ENCODE data around the gene NPTXR.
"Not testable (repeated sequence)": the region's sequence is repeated elsewhere in the genome, so short reads cannot be mapped to it uniquely, and the experiment has no call there.

NPTXR gene

DNA sequence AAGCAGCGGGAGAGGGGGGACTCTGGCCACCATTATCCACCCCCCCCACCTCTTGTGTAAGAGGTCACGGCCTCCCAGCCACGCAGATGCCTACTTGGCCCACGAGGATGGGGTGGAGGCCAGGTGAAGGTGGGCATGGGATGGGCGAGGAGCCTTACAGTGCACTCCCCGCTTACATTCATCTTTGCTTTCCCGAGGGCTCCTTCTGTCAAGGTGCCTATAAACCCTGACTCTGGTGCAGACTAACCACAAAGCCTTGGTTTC is 13.1 kb downstream of the NPTXR start:
- DNase-seq (ENCODE audit: low read depth) = no peak

DNA sequence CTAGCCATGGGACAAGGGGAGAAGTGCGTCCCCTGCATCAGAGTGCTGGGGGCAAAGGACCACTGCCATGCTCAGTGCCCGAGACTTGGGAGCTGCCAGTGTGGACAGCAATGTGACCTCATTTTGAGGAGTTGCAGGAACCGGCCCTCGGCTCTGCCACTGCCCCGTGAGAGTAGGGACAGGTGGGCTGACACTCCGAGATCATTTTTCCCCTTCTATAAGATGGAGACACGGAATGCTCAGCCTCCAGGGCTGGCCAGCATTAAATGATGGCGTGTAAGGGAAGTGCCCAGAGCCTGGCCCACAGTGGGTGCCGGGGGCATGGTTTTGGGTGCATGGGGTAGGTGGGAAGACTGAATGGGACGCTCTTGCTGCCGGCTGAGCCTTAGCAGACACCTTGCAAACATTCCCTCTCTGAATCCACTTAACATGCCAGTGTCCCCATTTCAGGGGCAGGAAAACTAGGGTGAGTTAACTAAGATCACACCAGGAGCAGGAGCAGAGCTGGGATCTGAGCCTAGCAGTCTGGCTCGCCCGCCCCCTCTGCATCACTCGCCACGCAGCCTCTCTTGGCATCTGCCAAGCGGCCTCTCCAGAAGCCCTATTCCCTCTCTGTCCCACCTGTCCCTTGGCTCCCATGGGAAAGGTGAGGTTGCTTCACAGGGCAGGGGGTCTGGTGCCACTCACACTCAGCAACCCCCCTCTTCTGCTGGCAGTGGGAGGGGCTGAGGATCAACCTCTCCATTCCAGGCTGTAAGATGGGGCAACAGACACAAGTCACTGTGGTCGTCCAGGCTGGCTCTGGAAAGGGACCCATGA is 13.6 kb downstream of the NPTXR start:
- no peak for DNase-seq (ENCODE audit: low read depth)

DNA sequence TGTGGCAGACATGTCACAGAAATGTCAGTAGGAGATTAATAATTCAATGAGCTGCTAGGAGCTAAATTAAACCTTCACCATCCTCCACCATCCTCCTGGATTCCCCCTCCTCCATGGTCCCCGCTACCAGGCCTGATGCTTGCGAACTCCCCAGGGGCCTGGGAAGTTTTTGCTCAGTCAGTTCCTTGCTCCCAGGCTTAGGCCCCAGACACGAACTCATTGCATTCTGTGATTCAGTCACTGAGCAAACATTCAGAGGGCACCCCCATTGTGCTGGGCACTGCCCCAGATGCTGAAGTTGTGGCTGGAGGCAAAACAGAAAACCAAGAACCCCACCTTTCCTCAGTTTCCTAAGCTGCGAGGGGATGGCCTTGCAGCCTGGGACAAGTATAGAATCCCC is 14.3 kb downstream of the NPTXR start:
- DNase-seq (ENCODE audit: low read depth) = no peak

DNA sequence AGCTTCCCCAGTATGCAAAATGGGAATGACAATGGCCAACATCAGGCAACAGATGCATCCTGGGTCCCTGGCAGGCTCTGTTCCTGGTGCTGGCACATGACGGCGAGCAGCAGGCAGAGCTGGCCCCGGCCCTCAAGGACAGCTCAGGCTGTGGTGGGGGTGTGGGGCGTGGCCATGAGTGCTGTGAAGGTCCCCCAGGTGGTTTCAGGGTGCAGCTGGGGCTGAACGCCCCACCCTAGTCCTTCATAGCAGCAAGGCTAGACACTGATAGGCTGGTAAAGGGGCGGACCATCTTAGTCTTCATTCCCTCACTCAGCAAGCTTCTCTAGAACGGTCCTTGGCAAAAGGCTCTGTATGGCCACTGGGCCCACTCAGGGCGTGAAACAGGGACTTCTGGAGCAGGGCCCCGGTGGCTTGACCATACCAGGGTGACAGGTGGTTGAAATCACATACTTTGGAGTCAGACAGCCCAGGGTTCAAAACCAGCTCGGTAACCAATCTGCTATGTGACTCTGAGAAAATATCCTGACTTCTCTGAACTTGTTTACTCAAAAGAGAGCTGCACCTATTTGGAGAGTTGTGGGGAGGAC is 15.1 kb downstream of the NPTXR start:
- DNase-seq (ENCODE audit: low read depth) = no peak

DNA sequence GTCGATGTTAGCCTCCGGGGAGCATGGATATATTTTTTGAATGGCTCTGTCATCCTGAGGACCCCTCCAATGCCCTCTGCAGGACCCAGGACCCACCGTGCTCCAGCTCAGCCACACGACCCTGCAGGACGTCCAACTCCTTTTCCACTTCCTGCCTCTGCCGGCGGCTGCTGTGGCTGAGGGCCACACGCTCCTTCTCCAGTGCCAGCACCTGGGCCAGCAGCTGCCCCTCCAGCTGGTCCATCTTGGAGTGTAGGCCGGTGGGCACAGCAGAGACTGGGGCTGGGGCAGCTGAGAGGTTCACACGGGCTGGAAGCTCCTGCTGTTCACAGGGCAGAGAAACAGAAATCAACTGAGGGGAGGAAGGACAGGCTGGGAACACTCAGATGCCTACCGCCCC is 15.6 kb downstream of the NPTXR start:
- DNase-seq (ENCODE audit: low read depth) = no peak

DNA sequence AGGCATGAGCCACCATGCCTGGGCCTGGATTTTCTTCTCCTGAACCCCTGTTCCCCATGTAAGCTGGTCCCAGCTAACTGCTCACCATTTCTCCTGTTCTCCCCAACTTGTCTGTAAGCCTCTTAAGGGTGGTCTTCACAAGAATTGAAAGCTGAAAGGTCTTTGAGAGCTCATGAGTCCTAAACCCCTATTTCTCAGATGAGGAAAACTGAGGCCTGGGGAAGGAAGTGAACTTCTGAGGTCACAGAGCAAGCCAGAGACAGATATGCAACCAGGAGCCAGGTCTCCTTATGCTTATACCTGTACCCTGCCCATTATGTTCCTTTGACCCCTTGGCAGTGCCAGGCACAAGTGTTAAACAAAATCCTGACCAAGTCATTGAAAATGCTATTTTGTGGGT is 16.3 kb downstream of the NPTXR start:
- no peak for DNase-seq (ENCODE audit: low read depth)

DNA sequence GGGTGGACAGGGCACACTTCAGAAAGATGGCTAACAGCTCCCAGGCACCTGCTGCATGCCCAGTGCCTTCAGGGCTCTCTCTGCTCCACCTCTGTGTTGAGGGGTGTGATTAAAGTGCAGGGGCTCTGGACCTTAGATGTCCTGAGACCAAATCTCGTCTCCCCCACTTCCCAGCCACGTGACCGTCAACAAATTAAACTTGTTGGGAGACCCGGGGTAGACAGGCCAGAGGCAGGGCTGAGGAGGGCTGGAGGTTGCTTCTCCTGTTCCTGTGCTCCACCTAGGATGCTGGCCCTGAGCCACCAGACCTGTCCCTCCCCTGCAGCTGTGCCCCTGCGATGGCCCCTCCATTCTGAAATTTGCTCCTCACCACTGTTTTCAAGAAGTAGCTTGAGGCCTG is 17.0 kb downstream of the NPTXR start:
- no peak for DNase-seq (ENCODE audit: low read depth)

DNA sequence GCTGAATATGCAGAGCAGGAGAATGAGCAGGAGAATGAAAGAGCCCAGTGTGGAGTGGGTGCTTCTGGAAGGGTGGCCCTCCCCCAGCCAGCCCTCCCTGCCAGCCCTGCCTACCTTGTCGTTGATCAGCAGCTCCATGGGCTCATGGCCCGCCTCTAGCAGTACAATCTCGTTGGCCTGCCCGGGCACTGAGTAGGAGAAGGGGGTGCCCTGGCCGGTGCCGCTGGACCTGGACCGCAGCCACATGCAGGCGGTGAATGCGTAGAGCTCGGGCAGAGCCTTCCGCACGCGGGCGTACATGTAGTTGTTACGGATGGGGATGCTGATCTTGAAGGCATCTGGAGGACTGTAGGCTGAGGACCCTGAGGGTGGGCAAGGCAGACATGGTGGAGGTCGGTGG is 17.4 kb downstream of the NPTXR start:
- DNase-seq (ENCODE audit: low read depth) = no peak

DNA sequence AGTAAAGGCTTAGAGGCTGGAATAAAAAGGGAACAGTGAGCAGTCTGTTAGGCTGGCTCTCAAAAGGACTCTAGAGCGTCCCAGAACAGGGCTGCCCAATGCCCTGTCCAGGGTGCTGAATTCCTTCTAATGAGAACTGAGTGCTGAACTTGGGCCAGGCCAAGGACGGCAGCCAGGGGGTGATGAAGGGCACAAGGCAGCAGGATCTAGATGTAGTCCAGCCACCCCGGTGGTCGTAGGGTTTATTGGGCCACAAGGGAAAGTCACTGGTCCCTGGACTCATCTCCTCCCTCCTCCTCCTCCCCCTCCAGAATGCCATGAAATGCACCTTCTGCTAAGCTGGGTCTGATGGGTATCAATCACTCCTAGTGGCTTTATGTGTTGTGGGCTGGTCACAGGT is 19.2 kb downstream of the NPTXR start:
- no peak for DNase-seq (ENCODE audit: low read depth)

DNA sequence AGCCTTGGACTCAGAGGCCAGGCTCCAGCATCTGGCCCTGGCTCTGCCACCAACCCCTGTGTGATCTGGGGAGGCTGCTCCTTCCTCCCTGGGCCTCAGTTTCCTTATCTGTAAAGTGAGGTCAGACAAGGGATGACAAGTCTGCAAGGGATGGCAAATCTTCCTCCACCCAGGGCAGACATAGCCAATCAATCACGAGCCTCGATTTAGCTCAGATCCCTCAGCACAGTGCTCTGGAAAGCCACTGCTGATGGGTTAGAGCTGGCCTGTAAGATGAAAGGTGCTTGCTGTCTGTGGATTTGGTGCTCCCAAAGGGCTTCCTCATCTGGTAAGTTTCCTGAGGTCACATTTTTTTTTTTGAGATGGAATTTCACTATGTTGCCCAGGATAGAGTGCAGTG is 20.2 kb downstream of the NPTXR start:
- no peak for DNase-seq (ENCODE audit: low read depth)

DNA sequence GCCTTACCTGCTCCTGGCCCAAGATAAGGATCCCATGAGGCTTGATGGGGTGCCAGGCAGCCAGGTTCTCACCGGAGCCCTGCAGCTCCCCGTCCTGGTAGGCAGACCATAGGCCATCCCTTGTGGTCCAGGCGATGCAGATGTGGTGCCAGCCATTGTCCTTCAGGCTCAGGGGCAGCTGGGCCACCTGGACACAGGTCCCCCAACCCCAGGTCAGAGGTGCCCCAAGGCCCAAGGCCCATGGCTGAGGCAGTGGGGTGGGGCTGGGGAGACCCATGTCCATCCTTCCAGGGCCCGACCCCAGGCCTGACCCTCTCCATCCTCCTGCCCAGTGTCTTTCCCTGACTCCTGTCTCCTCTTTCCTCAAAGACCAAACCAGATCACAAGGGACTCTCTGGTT is 20.8 kb downstream of the NPTXR start:
- no peak for DNase-seq (ENCODE audit: low read depth)

DNA sequence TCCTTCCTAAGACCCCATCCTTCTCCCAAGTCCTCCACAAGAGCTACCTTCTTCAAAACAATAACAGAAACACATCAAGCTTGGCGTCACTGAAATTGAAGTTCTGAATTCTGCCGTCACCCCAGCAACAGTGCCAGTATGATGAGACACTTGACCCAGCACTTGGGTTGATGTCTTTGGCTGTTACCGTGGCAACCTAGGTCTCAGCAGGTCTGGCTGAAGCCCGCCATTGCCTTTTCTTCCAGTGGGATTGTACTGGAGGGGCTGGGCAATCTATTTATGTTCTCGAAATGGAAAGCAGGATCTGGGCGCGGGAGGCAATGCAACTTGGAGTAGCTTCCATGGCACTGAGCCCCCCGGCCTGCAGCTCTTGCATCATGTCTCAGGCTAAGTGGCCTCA is 23.8 kb downstream of the NPTXR start:
- DNase-seq (ENCODE audit: low read depth) = no peak

DNA sequence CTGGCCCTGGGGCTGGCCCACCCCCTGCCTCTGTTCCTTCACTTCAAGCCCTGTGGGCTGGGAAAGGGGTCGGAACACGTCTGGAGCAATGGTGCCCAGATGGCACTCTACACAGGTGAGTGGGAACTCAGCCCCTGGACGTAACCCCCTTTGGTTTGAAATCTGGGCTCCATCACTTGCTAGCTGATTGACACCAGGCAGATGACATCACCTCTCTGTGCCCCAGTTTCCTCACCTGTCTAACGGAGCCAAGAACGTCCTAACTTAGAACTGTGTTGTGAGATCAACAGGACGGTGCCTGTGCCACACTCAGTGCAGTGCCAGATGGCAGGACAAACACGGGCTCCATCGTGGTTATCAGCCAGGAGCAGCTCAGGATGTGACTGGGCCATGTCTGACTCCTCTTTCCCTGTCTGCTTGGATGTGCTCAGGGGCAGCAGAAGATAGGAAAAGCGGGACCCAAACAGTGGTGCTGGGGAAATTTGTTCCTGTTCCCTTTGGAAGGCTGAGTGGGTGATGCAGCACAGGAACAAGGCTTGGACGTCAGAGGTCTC is 24.4 kb downstream of the NPTXR start:
- no peak for DNase-seq (ENCODE audit: low read depth)

DNA sequence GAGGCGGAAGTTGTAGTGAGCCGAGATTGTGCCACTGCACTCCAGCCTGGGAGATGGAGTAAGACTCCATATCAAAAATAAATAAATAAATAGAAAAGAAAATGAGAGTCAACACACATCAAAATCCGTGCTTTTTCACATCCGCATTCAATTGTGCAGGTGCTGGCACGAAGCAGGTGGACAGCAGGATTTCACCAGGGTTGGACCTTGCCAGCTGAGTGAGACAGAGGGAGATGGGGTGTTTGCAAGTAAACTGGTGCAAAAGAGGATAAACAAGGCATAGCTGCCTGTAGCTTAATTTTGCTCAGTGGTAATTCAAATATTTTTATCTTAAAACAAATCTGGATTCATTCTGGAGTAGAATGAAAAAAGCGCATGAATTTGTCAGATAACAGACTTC is 26.6 kb downstream of the NPTXR start:
- DNase-seq (ENCODE audit: low read depth) = no peak

DNA sequence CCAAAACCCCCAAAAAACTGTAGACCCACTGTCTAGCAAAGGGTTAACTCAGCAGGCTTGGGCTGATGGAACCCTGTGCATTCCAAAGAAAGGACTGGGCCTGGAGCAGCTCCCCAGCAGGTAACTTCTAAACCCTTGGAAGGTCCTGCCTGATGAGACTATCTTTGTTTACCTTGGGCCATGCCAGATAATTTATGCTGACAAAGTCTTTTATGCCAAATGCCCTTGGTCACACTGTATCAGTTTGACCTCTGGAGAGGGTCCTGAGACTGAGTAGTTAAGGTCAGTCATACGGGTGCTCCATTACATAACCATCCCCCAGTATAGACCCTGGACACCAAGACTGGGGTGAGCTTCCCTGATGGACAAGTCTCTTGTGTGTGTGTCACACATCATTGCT is 28.0 kb downstream of the NPTXR start:
- DNase-seq (ENCODE audit: low read depth) = no peak

DNA sequence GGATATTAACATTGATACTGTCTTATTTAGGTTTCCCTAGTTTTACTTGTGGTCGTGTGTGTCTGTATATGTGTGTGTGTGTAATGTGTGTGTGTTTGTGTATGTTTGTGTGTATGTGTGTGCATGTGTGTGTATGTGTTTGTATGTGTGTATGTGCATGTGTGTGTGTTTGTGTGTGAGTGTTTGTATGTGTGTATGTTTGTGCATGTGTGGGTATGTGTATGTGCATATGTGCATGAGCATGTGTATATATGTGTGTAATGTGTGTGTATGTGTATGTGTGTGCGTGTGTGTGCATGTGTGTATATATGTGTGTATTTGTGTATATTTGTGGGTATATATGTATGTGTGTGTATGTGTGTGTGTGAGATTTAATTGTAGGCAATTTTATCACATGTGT is 32.6 kb downstream of the NPTXR start:
- DNase-seq (ENCODE audit: low read depth) = no peak

DNA sequence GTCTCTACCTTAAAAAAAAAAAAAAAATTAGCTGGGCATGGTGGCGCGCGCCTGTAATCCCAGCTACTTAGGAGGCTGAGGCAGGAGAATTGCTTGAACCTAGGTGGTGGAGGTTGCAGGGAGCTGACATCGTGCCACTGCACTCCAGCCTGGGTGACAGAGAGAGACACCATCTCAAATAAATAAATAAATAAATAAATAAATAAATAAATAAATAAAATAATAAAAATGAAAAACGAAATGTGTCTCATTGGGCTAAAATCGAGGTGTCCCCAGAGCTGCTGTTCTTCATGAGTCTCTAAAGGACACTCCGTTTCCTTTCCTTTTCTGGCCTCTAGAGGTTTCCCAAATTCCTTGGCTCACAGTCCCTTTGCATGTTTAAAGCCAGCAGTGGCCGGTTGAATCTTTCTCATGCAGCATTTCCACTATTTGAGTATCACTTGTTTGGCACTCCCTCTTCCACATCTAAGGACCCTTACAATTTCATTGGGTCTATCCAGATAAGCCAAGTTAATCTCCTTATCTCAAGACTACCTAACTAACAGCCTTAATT is 38.7 kb downstream of the NPTXR start:
- DNase-seq (ENCODE audit: low read depth) = not testable (repeated sequence)

DNA sequence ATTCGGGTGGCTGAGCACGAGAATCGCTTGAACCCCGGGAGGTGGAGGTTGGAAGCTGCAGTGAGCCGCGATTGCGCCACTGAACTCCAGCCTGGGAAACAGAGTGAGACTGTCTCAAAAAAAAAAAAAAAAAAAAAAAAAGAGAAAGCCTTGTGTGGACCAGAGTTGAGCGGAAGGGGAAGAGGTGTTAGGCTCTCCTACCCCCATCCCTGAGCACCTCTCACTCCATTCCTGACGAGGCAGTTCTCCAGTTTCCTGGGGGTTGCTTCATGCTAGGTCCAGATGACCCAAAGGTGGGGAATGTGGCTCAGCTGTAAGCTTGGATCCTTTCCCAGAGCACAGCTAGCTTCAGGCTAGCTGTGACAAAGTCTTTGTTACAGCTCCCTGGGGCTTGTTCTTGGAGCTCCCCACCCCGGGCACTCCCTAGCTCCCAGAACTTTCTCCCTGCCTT is 41.1 kb downstream of the NPTXR start:
- no peak for DNase-seq (ENCODE audit: low read depth)

DNA sequence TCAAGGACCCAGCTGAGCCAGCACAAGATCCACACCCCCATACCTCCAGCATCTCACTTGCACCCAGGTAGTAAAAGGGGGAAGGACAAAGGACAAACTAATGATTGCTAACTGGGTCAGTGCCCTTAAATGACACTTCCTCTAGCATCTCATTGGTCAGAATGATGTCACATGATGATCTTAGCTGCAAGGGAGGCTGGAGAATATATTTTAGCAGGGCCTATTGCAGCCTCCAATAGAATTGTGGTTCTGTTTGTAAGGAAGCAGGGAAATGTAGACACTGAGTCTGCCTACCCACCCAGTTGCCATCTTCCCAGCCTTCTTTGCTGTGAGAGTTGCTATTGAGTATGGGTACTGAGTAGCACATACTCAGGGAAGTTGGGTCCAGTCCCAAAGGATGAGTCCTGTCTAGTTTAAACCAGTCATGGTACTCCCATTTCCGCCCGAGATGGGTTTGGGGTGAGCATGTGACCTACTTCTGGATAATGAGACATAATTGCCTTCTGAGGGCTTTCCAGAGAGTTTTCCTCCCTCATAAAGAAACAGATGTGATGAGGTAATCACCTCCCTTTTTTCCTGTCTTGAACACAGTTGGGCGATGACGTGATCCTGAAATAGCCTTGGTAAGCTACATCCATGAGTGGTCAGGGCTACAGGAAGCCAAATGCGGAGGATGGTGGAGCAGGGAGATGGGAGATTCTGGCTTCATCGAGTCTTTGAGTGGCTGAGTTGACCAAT is 44.4 kb downstream of the NPTXR start:
- DNase-seq (ENCODE audit: low read depth) = no peak

DNA sequence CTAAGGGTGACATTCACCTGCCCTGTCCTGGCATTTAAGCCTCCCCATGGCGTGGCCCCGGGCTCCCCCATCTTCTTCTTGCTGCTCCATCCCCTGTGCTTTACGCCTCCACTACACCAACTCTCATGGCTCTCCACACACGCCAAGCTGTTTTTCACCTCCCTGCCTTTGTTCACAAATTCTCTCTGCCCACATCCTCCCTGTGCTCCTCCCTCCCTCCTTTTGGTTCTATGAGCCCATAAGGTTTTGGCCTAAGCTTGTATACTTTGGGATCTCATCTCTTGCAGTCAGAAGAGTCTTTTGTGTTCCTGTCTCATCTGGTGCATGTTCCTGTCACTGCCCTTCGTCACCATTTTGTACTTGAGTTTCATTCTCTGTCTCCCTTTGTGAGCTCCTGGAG is 45.3 kb downstream of the NPTXR start:
- no peak for DNase-seq (ENCODE audit: low read depth)

DNA sequence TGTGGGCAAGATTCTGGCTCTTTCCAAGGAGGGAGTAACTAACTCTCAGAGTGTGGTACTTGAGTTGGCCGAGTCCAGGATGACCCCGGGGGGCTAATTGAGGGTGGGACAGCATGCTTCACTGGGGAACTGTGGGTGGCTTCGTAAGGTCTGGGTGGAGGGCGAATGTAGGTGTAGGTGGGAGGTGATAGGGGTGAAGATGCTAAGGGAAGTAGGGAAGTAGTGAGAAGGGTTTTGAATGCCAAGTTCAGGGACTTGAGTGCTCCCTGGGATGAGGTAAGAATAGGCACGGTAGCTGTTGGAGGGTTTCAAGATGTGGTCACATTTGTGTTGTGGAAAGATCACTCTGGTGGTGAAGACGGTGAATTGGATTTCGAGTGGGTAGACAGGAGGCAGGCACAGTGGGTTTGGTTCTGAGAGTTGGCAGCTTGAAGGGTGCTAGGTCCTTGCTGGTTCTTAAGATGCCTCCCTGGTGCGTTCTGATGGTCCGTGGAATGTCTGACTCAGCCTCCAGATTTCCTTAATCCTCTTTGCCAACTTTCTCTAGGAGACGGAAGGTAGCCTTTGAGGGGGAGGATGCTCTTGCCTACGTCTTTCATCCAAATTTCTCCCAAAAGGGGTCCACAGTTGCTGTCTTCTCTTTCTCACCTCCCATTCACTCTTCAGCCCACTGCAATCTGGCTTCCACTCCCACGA is 47.4 kb downstream of the NPTXR start:
- DNase-seq (ENCODE audit: low read depth) = no peak

DNA sequence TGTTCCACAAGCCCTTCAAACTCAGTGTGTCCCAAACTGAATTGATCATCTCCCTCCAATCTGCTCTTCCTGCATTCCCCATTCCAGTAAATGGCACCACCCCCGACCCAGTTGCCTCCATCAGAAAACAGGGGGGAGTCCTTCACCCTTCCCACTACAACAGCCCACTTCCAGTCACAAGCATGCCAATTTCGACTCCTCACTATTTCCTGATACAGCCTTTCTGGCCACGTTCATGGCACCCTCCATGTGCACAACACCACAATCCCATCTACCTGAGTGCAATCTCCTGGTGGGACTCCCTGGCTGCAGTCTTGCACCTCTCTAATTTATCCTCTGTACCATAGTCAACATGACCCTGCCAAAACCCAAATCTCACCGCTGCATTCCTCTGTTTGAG is 48.3 kb downstream of the NPTXR start:
- no peak for DNase-seq (ENCODE audit: low read depth)

All from stimulated activated CD4-positive, alpha-beta T cell treated with anti-CD3 and anti-CD28 coated beads, Interleukin-2, amount 100 ng/mL, for 4 hours (primary cell).